Measurements from ENCODE around the gene PHYHIPL.
"Not testable (repeated sequence)": the region's sequence is repeated elsewhere in the genome, so short reads cannot be mapped to it uniquely, and the experiment has no call there.

The PHYHIPL gene

DNA sequence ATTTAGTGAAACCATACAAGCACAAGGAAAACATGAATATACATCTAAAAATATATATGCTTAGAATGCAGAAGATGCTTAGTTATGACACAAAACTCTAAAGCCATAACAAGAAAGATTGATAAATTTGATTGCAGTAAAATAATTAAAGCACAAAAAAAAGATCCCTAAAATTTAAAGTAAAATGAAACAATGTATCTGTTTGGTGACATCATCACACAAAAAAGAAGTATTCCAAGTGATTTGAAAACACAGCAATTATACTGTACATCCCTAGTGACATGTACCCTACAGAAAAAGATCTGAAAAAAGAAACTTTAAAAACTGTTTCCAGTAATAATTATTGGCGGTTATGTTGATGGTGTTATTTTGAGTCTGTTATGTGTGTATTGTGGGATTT, 37.7 kb downstream of the PHYHIPL start:
- H3K4me3 ChIP-seq (ENCODE audit: low read length) = no peak overlapping the region
- no peaks in the 10 kb centered on the region for H3K9me3 ChIP-seq (ENCODE audit: control insufficient read depth, low read length)
- no peaks in the 10 kb centered on the region for H3K36me3 ChIP-seq (ENCODE audit: control insufficient read depth, insufficient read depth, low read length)
- H3K27me3 ChIP-seq (ENCODE audit: control insufficient read depth, insufficient read depth, low read length) = no peaks in the 10 kb centered on the region
- H3K4me1 ChIP-seq (ENCODE audit: control insufficient read depth, insufficient read depth, low read length) = no peaks in the 10 kb centered on the region
- H3K9ac ChIP-seq (ENCODE audit: low read length) = no peak overlapping the region

DNA sequence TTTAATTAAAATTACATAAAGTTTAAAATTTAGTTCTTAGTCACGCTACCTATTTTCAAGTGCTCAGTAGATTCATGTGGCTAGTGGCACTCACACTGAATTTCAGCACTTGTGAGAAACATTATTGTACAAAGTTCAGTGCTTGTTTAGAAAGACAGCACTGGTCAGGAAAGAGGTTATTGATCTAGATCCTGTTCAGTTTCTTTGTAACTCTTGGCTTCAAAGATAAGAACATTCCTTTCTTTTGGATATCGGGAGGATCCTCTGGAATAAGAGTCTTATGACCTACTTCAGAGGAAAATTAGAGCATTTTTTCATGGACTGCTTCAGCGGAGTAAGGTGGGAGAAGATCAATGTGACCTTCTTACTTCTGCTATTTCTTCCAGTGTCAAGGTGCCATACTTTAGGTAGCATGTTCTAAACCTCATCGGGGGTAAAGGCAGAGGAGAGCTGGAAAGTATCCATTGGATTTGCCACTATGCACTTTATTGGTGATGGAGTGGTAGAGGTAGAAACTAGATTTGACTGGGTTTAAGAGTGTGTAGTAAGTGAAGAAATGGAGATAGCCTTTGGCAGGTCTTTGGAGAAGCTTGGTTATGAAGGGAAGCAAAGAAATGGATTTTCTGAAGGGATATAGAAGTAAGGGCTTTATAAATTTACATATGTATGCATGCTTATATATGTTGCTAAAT, 39.9 kb downstream of the PHYHIPL start:
- H3K4me3 ChIP-seq (ENCODE audit: low read length) = no peak overlapping the region
- no peak overlapping the region for H3K9ac ChIP-seq (ENCODE audit: low read length)
- no peaks in the 10 kb centered on the region for H3K4me1 ChIP-seq (ENCODE audit: control insufficient read depth, insufficient read depth, low read length)
- no peaks in the 10 kb centered on the region for H3K27me3 ChIP-seq (ENCODE audit: control insufficient read depth, insufficient read depth, low read length)
- no peaks in the 10 kb centered on the region for H3K36me3 ChIP-seq (ENCODE audit: control insufficient read depth, insufficient read depth, low read length)
- H3K9me3 ChIP-seq (ENCODE audit: control insufficient read depth, low read length) = no peaks in the 10 kb centered on the region

DNA sequence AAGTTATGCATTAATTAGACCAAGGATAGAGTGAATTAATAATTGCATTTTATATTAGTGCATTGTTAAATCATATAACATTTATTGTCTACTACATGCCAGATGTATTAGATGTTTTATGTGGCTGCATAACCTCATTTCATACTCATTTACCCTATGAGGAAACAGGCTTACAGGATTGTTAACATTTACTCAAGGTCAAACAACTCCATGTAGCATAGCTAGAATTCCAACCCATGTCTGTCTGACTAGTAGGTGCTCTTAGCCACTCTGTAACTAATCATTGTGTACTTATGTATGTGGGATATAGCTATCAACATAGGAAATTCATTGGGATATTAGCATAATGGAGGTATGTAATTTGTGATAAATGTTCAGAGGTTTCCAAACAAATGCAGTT, 46.3 kb downstream of the PHYHIPL start:
- no peaks in the 10 kb centered on the region for H3K9me3 ChIP-seq (ENCODE audit: control insufficient read depth, low read length)
- no peak overlapping the region for H3K4me3 ChIP-seq (ENCODE audit: low read length)
- H3K27me3 ChIP-seq (ENCODE audit: control insufficient read depth, insufficient read depth, low read length) = no peaks in the 10 kb centered on the region
- H3K36me3 ChIP-seq (ENCODE audit: control insufficient read depth, insufficient read depth, low read length) = no peaks in the 10 kb centered on the region
- no peak overlapping the region for H3K9ac ChIP-seq (ENCODE audit: low read length)
- no peaks in the 10 kb centered on the region for H3K4me1 ChIP-seq (ENCODE audit: control insufficient read depth, insufficient read depth, low read length)

DNA sequence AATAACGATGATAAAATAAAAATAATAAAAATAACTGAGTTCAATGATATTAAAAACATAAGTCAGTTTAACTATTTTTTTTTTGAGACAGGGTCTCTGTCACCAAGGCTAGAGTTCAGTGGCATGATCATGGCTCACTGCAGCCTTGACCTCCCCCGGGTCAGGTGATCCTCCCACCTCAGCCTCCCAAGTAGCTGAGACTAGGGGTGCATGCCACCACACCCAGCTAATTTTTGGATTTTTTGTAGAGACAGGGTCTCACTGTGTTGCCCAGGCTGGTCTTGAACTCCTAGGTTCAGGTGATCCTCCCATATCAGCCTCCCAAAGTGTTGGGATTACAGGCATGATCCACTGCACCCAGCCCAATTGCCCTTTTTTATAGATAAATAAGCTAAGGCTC, 47.2 kb downstream of the PHYHIPL start:
- not testable (repeated sequence) for H3K9ac ChIP-seq (ENCODE audit: low read length); H3K27me3 ChIP-seq (ENCODE audit: control insufficient read depth, insufficient read depth, low read length); H3K9me3 ChIP-seq (ENCODE audit: control insufficient read depth, low read length); H3K4me1 ChIP-seq (ENCODE audit: control insufficient read depth, insufficient read depth, low read length); H3K4me3 ChIP-seq (ENCODE audit: low read length); H3K36me3 ChIP-seq (ENCODE audit: control insufficient read depth, insufficient read depth, low read length)

DNA sequence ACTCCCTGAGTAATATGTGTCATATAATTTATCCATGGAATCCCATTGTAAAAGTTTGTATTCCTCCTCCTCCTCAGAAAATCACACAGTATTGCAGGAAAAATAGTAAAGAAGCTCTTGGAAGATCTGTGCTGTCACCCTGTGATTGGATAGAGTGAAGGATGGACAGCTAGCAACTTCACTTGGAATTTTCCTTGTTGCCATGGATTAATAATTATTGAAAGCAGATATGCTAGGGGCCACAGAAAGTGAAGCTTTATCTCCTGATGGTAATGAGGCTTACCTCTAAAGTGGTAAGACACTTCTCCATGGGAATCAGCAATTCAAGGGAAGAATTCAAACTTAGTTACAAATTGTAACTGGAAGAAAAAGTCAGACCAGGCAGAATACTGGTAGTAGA, 48.8 kb downstream of the PHYHIPL start:
- H3K9me3 ChIP-seq (ENCODE audit: control insufficient read depth, low read length) = no peaks in the 10 kb centered on the region
- H3K4me3 ChIP-seq (ENCODE audit: low read length) = no peak overlapping the region
- H3K27me3 ChIP-seq (ENCODE audit: control insufficient read depth, insufficient read depth, low read length) = no peaks in the 10 kb centered on the region
- H3K4me1 ChIP-seq (ENCODE audit: control insufficient read depth, insufficient read depth, low read length) = no peaks in the 10 kb centered on the region
- no peaks in the 10 kb centered on the region for H3K36me3 ChIP-seq (ENCODE audit: control insufficient read depth, insufficient read depth, low read length)
- H3K9ac ChIP-seq (ENCODE audit: low read length) = no peak overlapping the region

DNA sequence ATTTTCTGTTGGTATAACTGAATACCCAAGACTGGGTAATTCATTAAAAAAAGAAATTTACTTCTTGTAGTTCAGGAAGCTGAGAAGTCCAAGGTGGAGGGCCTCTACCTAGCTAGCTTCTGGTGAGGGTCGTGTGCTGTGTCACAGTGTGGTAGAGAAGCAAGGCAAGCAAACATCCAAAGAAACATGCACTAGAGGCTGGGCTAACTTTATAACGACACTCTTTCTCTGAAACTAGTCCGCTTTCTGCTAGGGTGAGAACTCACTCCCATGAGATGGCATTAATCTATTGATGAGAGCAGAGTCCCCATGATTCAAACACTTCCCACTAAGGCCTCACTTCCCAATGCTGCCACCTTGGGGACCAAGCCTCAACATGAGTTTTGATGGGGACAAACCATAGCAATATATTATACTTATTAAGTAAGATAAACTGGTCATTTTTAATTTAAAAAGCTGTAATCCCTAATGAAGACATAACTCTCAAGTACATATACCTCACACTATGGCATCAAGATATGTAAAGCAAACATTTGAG, 50.8 kb downstream of the PHYHIPL start:
- Histone ChIP-seq H3K27me3 (ENCODE audit: control insufficient read depth, insufficient read depth, low read length) (no peaks in the 10 kb centered on the region), H3K4me1 (ENCODE audit: control insufficient read depth, insufficient read depth, low read length) (no peaks in the 10 kb centered on the region), H3K36me3 (ENCODE audit: control insufficient read depth, insufficient read depth, low read length) (no peaks in the 10 kb centered on the region), H3K9ac (ENCODE audit: low read length) (no peak overlapping the region), H3K4me3 (ENCODE audit: low read length) (no peak overlapping the region), H3K9me3 (ENCODE audit: control insufficient read depth, low read length) (no peaks in the 10 kb centered on the region)

DNA sequence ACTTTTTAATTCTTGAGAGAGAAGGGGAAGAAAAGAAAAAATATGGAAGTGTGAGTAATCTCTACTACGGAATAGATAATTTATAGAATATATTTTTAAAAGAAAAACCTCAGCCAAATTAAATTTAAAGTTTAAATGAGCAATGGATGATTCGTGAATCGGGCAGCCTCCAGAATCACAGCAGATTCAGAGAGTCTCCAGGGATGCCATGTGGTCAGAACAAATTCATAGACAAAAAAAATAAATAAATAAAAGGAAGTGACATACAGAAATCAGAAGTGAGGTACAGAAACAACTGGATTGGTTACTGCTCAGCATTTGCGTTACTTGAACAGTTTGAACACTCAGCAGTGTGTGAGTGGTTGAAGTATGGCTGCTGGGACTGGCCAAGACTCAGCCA, 53.0 kb downstream of the PHYHIPL start:
- Histone ChIP-seq H3K4me3 (ENCODE audit: low read length) (no peak overlapping the region), H3K4me1 (ENCODE audit: control insufficient read depth, insufficient read depth, low read length) (no peaks in the 10 kb centered on the region), H3K27me3 (ENCODE audit: control insufficient read depth, insufficient read depth, low read length) (no peaks in the 10 kb centered on the region), H3K9ac (ENCODE audit: low read length) (no peak overlapping the region), H3K36me3 (ENCODE audit: control insufficient read depth, insufficient read depth, low read length) (no peaks in the 10 kb centered on the region), H3K9me3 (ENCODE audit: control insufficient read depth, low read length) (no peaks in the 10 kb centered on the region)

DNA sequence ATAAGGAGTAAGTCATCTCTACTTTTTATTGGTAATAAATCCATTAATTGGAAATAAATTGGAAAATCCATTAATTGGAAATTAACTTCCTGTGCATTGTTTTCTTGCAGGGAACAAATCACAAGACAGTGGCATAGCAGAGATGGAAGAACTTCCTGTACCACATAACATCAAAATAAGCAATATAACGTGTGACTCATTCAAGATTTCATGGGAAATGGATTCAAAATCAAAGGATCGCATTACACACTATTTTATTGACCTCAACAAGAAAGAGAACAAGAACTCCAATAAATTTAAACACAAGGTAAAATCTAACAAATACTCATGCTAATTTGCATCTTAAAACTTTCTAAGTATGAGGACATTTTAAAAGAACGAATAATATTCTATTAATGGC, 57.8 kb downstream of the PHYHIPL start:
- Histone ChIP-seq H3K9me3 (ENCODE audit: control insufficient read depth, low read length) (no peaks in the 10 kb centered on the region), H3K4me3 (ENCODE audit: low read length) (no peak overlapping the region), H3K36me3 (ENCODE audit: control insufficient read depth, insufficient read depth, low read length) (no peaks in the 10 kb centered on the region), H3K9ac (ENCODE audit: low read length) (no peak overlapping the region), H3K4me1 (ENCODE audit: control insufficient read depth, insufficient read depth, low read length) (no peaks in the 10 kb centered on the region), H3K27me3 (ENCODE audit: control insufficient read depth, insufficient read depth, low read length) (no peaks in the 10 kb centered on the region)

DNA sequence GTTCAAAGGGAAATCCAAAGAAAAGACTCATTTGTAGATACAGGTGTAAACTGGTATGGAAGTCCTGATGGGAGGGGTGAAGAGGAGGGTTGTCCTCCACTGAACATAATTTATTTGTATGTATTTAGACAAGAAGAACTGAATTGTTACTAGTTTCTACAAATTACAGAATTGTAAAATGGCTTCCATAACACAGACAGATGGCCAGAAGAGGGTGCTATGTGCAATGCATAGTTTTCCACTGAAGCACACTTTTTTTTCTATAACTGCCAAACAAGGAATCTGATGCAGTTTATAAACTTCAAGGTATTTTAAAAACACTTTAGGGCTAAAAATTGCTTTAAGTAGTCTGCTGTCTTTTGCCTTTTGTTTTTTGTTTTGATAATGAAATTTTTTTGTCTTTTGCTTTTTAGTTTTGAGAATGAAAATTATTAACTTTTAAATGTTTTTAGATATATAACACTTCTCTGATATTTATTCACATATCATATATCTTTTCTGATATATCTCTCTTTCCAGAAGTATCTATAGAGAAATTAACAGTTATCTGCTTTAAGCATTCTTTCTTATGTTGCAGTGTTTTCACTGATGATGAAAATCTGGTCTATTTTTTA, 58.5 kb downstream of the PHYHIPL start:
- H3K4me3 ChIP-seq (ENCODE audit: low read length) = no peak overlapping the region
- no peaks in the 10 kb centered on the region for H3K9me3 ChIP-seq (ENCODE audit: control insufficient read depth, low read length)
- H3K36me3 ChIP-seq (ENCODE audit: control insufficient read depth, insufficient read depth, low read length) = no peaks in the 10 kb centered on the region
- no peak overlapping the region for H3K9ac ChIP-seq (ENCODE audit: low read length)
- H3K4me1 ChIP-seq (ENCODE audit: control insufficient read depth, insufficient read depth, low read length) = no peaks in the 10 kb centered on the region
- no peaks in the 10 kb centered on the region for H3K27me3 ChIP-seq (ENCODE audit: control insufficient read depth, insufficient read depth, low read length)

DNA sequence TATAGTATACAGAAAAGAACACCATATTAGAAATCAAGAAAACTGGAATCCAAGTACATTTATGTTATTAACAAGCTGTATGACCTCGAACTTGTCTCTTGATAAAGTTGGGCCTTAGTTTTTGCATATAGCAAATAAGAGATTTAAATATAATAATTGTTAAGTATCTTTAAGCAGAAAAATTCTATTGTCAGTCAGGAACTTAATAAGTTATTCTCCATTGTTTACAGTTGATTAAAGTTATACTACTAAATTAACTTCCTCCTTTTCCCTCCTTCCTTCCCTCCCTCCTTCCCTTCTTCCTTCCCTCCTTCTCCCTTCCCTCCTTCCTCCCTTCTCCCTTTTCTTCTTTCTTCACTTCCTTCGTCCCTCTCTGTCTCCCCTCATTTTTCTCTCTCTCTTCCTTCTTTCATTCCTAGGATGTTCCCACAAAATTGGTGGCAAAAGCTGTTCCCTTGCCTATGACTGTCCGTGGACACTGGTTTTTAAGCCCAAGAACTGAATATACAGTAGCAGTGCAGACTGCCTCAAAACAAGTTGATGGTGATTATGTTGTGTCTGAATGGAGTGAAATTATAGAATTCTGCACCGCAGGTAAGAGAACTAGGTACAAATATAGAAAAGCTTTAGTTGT, 59.7 kb downstream of the PHYHIPL start:
- Histone ChIP-seq H3K4me3 (ENCODE audit: low read length) (no peak overlapping the region), H3K27me3 (ENCODE audit: control insufficient read depth, insufficient read depth, low read length) (no peaks in the 10 kb centered on the region), H3K4me1 (ENCODE audit: control insufficient read depth, insufficient read depth, low read length) (no peaks in the 10 kb centered on the region), H3K9me3 (ENCODE audit: control insufficient read depth, low read length) (no peaks in the 10 kb centered on the region), H3K36me3 (ENCODE audit: control insufficient read depth, insufficient read depth, low read length) (no peaks in the 10 kb centered on the region), H3K9ac (ENCODE audit: low read length) (no peak overlapping the region)

DNA sequence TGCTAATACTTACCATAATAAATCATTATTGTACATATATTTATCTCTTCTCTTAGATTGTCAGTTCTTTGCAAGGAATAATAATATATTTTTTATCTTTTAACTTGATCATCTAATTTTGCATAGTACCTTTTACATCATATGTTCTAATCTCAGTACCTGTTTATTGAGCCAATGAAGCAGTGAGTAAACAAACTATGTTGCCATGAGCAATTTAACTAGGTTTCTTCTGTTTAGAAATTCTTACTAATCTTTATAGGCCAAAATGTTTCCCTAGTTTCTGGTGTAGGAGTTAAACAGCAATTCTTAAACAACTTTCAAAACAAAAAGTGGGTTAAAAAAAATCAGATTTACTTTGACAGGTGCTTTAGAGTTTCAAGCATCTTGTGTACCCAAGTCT, 61.3 kb downstream of the PHYHIPL start:
- Histone ChIP-seq H3K9ac (ENCODE audit: low read length) (no peak overlapping the region), H3K27me3 (ENCODE audit: control insufficient read depth, insufficient read depth, low read length) (no peaks in the 10 kb centered on the region)

DNA sequence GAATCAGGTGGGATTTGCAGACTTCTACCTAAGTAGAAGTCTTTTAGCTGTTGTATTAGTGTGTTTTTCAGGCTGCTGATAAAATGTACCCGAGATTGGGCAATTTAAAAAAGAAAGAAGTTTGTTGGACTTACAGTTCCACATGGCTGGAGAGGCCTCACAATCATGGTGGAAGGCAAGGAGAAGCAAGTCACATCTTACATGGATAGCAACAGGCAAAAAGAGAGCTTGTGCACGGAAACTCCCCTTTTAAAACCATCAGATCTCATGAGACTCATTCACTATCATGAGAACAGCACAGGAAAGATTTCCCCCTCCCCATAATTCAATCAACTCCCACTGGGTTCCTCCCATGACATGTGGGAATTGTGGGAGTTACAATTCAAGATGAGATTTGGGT, 62.7 kb downstream of the PHYHIPL start:
- H3K9ac ChIP-seq (ENCODE audit: low read length); H3K4me1 ChIP-seq (ENCODE audit: control insufficient read depth, insufficient read depth, low read length); H3K9me3 ChIP-seq (ENCODE audit: control insufficient read depth, low read length); H3K27me3 ChIP-seq (ENCODE audit: control insufficient read depth, insufficient read depth, low read length); H3K4me3 ChIP-seq (ENCODE audit: low read length); H3K36me3 ChIP-seq (ENCODE audit: control insufficient read depth, insufficient read depth, low read length): not testable (repeated sequence)

More for the DNA sequence above, 61.3 kb downstream of the PHYHIPL start:
- Histone ChIP-seq H3K9me3 (ENCODE audit: control insufficient read depth, low read length) (no peaks in the 10 kb centered on the region), H3K4me3 (ENCODE audit: low read length) (no peak overlapping the region), H3K4me1 (ENCODE audit: control insufficient read depth, insufficient read depth, low read length) (no peaks in the 10 kb centered on the region), H3K36me3 (ENCODE audit: control insufficient read depth, insufficient read depth, low read length) (no peaks in the 10 kb centered on the region)

All from mucosa of stomach (tissue), 1 donor.